OCI-LY3 (cell line): Measurements from ENCODE around the gene CYP2E1.
"Not testable (repeated sequence)": the region's sequence is repeated elsewhere in the genome, so short reads cannot be mapped to it uniquely, and the experiment has no call there.

Experiments used
- H2AFZ ChIP-seq: fragments of 200-600, 300-600 bp; shearing (Covaris generic); 2 replicates; pipeline ENCODE4 v1.6.0; 2014; ENCODE audit warnings: antibody characterized with exemption, low read depth, low read length
- H3K27ac ChIP-seq: fragments of 200-600, 300-600 bp; sonication (generic); 2 replicates; pipeline ENCODE4 v1.5.1; 2014; ENCODE audit warnings: mild to moderate bottlenecking, low read length, moderate library complexity, mixed read lengths
- H3K27me3 ChIP-seq: fragments of 200-600, 300-600 bp; sonication (generic); 2 replicates; pipeline ENCODE4 v1.6.1; 2014; ENCODE audit warnings: low read depth, low read length, mixed read lengths
- H3K36me3 ChIP-seq: fragments of 200-600, 300-600 bp; sonication (generic); replicated peaks from 2 replicates; pipeline ENCODE3; 2014; ENCODE audit warnings: low read depth, low read length, mixed read lengths
- H3K4me1 ChIP-seq: fragments of 300-600, 200-600 bp; sonication (generic); 2 replicates; pipeline ENCODE4 v1.6.1; 2014; ENCODE audit warnings: low read length, mixed read lengths
- H3K4me2 ChIP-seq: fragments of 200-600, 300-600 bp; sonication (generic); 2 replicates; pipeline ENCODE4 v1.6.1; 2014; ENCODE audit warnings: low read length, mixed read lengths
- H3K4me3 ChIP-seq: fragments of 300-600, 200-600 bp; sonication (generic); 2 replicates; pipeline ENCODE4 v1.5.1; 2014; ENCODE audit warnings: antibody characterized with exemption, mild to moderate bottlenecking, low read length, moderate library complexity
- H3K79me2 ChIP-seq: fragments of 300-600, 200-600 bp; shearing (Covaris generic); 2 replicates; pipeline ENCODE4 v1.6.1; 2014; ENCODE audit warnings: mild to moderate bottlenecking, low read length, mixed read lengths
- H3K9ac ChIP-seq: fragments of 300-600, 200-600 bp; shearing (Covaris generic); 2 replicates; pipeline ENCODE4 v1.6.0; 2014; ENCODE audit warnings: mild to moderate bottlenecking, low read length, moderate library complexity
- H3K9me3 ChIP-seq: fragments of 200-600, 300-600 bp; shearing (Covaris generic); 2 replicates; pipeline ENCODE4 v1.6.1; 2014; ENCODE audit warnings: low read length, mixed read lengths; ENCODE audit not compliant: insufficient read depth
- H4K20me1 ChIP-seq: fragments of 200-600, 300-600 bp; sonication (generic); 2 replicates; pipeline ENCODE4 v1.6.1; 2016; ENCODE audit warnings: low read length, mixed read lengths; ENCODE audit not compliant: insufficient read depth
- CTCF ChIP-seq: fragments of 200-600, 300-600 bp; sonication (generic); IDR thresholded peaks from 2 replicates; pipeline ENCODE4 v1.5.1; 2014; ENCODE audit warnings: antibody characterized with exemption, low read length, low read depth
- EZH2phosphoT487 ChIP-seq: fragments of 200-600 bp; shearing (Covaris generic); IDR thresholded peaks from 2 replicates; pipeline ENCODE4 v1.6.1; 2018; ENCODE audit warnings: antibody characterized with exemption, mixed run types, low read depth

The CYP2E1 gene

GRCh38 chr10:133568287-133568614 is 41.1 kb downstream of the CYP2E1 start:
- Histone ChIP-seq H2AFZ (no peak overlapping the region), H3K4me2 (no peak overlapping the region), H3K9ac (no peak overlapping the region), H3K4me1 (no peaks in the 10 kb centered on the region), H3K79me2 (no peaks in the 10 kb centered on the region), H3K36me3 (no peaks in the 10 kb centered on the region), H3K4me3 (no peak overlapping the region), H4K20me1 (no peaks in the 10 kb centered on the region), H3K27me3 (no peaks in the 10 kb centered on the region), H3K27ac (no peak overlapping the region), H3K9me3 (peaks cover 5% of the 10 kb centered on the region; the same call in 1 of the 2 replicates)
- no peak for TF ChIP-seq EZH2phosphoT487
- no peak for TF ChIP-seq CTCF

GRCh38 chr10:133568831-133569527 is 41.8 kb downstream of the CYP2E1 start:
- H3K4me1 ChIP-seq = not testable (repeated sequence)

GRCh38 chr10:133569801-133570200 is 42.6 kb downstream of the CYP2E1 start:
- H3K27ac ChIP-seq, H2AFZ ChIP-seq, H4K20me1 ChIP-seq, H3K79me2 ChIP-seq, H3K9me3 ChIP-seq, H3K4me3 ChIP-seq, H3K27me3 ChIP-seq, H3K9ac ChIP-seq, H3K4me2 ChIP-seq, H3K4me1 ChIP-seq, H3K36me3 ChIP-seq: not testable (repeated sequence)

More at GRCh38 chr10:133568831-133569527, 41.8 kb downstream of the CYP2E1 start:
- not testable (repeated sequence) for H3K4me3 ChIP-seq, H2AFZ ChIP-seq, H3K9me3 ChIP-seq, H3K27me3 ChIP-seq, H3K4me2 ChIP-seq, H3K9ac ChIP-seq, H3K79me2 ChIP-seq, H4K20me1 ChIP-seq, H3K36me3 ChIP-seq, H3K27ac ChIP-seq

GRCh38 chr10:133572055-133572454 is 44.9 kb downstream of the CYP2E1 start:
- not testable (repeated sequence) for H3K27ac ChIP-seq, H3K9me3 ChIP-seq, H3K79me2 ChIP-seq, H3K4me1 ChIP-seq, H2AFZ ChIP-seq, H3K36me3 ChIP-seq, H4K20me1 ChIP-seq, H3K4me3 ChIP-seq, H3K4me2 ChIP-seq, H3K27me3 ChIP-seq, H3K9ac ChIP-seq

GRCh38 chr10:133573460-133573859 is 46.3 kb downstream of the CYP2E1 start:
- H4K20me1 ChIP-seq, H3K9ac ChIP-seq, H3K4me3 ChIP-seq, H3K4me1 ChIP-seq, H3K36me3 ChIP-seq, H3K9me3 ChIP-seq, H2AFZ ChIP-seq, H3K27me3 ChIP-seq, H3K27ac ChIP-seq, H3K4me2 ChIP-seq, H3K79me2 ChIP-seq: not testable (repeated sequence)

- H3K4me3 ChIP-seq, H3K4me2 ChIP-seq, H3K27me3 ChIP-seq, H3K9ac ChIP-seq, H3K9me3 ChIP-seq, H3K4me1 ChIP-seq, H3K79me2 ChIP-seq, H3K36me3 ChIP-seq, H4K20me1 ChIP-seq, H3K27ac ChIP-seq, H2AFZ ChIP-seq: not testable (repeated sequence)
Measured at GRCh38 chr10:133577037-133577436, 49.9 kb downstream of the CYP2E1 start.
